GM21528 (cell line): ENCODE data around the gene CCNL1.
A peak's percentile ranks its signal among the peaks of the same experiment; 100 is the strongest.
"Not testable (repeated sequence)": the region's sequence is repeated elsewhere in the genome, so short reads cannot be mapped to it uniquely, and the experiment has no call there.

Experiments used
- ATAC-seq: cut with Tn5 transposase; IDR thresholded peaks from one replicate; pipeline ENCODE4 v1.9.1; 2021; ENCODE audit warnings: mild to moderate bottlenecking, moderate library complexity; ENCODE audit not compliant: unreplicated experiment, low FRiP score

The CCNL1 gene

DNA sequence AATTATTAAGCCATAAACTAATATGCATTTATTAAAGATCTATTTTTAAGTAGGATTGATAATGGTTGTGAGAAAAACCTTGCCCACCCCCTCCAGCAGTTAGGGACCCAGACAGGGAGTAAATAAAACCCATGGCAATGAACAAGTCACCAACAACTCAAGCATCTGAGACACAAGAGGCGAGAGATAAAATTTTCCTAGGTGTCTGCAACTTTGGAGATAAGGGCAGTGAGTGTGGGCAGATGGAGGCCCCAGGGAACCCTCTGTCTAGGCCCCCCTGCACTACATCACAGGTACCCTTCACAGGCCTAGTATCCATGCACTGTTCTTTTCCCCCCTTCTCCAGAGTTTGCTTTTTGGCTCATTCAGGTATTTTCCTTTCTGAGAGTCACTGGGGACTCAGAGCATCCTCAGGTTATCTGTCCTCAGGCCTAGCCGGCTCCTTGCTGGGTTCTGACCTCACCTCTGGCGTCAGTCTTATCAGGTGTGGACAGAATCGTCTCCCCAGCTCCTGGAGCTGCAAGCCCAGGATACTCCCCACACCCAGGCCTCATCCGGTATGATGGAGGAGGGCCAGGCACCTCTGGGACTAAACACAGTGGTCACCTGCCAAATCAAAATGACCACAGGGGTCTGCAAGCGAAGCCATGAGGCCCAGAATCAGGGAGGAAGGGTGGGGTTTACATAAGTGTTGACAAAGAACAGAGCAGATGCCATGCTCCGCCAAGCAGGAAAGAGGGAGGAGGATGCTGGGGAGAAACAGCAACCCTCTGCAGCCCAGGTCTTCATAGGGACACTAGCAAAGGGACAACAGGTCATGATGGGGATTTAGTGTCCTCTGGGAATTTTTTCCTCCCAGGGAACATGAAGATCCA lies 50.4 kb downstream of the CCNL1 start:
- no peak for ATAC-seq

DNA sequence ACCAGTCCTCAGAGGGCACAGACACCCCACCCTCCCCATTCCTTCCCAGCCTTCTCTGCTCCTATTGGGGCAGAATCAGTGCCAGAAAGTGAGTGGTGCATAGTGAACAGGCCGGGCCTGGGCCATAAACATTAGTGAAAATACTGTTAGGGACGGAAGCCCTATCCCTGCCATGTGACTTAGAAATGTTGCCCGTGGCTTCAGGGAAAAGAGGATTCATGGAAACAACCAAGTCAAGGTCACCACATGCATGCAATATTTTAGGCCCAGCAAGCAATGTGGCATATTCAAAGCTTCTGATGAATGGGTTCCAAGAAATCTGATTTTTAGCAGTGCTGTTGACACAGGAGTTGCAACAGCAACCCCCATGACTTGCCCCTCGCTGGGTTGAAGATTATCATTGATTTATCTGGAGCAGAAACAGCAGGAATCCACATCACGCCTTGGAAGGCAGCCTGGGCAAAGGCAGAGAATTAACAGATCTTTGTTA lies 52.3 kb downstream of the CCNL1 start:
- ATAC-seq: no peak

DNA sequence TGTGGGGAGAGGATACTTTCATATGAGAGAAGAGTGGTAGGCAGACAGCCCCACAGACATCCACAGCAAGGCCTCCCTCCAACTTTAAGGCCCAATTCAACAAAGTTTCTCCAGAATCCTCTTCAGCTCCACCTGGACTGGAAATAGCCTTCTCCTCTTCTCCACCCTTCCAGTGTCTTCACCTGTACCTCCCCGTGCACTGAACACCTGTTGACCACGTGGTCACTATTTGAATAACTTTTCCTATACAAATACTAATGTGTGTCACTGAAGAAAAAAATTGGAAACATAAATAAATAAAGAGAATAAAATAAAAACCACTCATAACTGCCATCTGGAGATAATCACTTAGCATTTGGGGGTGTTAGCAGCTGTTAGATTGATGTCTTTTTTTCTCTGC lies 52.9 kb downstream of the CCNL1 start:
- no peak for ATAC-seq

DNA sequence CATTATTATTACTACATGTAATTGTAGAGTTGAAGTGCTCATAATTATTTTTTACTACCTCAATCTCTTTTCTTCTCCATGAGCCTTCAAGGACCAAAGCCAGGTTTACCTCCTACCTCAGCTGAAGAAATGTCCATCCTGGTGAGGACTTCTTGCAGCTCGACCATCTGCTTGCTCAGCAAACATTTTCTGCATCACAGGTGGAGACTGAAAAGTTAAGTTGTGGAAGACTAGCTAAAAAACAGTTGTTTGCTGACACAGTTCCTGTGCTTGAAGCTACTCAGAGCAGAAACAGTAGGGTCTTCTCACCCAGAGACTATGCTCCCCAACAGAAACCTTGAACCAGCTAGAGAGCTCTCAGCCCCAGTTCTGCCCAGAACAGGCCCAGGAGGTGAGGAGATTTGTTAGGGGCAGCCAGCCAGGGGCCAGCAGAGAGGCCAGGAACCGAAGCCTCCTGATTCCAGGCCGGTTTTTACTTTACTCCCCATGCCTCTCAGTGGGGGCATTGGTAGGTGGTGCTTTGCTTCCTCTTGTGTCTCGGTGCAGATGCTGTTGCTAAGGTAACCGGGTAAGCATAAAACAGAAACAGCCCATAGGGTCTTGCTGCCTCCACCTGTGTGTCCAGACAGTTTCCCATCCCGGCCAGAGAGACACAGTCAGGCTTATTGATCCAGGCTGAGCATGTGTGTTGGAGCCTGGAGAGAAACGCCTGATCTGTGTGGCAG lies 54.9 kb downstream of the CCNL1 start:
- peak; percentile 46 for ATAC-seq

DNA sequence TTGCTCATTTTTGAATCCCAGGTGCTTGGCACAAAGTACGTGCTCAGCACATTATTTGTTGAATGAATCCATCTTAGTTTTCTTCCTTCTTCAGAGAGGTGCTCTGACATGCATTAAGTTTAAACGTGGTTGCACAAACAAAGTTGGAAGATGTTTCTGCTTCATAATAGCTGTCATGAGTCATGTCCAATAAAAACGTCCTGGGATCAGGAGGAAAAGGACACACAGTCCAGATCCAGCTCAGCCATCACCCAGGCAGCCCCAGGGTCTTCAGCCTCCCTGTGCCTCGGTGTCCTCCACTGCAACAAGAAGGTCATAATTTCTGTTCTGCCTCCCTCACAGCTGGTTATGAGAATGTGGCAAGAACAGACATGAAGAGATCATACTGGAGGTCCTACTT lies 55.4 kb downstream of the CCNL1 start:
- no peak for ATAC-seq

DNA sequence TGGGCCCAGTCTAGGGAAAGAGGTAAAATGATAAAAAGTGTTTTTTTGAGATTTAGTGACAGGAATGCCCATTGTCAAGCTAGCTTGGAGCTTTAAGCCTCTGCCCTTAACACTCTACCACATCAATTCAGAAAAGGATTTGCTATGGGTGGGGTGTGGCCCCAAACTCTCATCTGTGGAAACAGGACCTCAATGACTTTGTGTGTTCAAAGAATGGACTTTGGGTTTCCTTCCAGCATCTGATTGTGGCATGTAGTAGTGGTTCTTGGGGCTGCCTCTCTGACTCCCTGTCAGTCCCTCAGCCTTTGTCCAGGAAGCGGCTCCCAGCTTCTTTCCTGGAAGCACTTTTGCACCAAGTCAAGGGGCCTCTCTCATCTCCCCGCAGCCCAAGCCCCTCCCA lies 56.1 kb downstream of the CCNL1 start:
- no peak for ATAC-seq

DNA sequence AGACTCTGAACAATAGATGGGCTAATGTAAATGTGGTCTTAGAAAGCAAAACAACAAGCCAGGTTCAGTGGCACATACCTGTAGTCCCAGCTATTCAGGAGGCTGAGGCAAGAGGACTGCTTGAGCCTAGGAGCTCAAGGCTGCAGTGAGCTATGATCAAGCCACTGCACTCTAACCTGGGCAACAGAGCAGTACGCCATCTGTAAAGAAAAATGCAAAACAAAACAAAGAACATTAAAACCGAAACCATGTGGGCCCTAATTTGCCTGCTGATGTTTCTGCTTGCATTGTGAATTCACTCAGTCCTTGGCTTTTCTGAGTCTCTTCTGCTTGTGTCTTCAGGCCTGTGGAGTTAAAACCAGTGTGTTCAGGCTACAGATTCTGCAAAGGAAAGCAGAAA lies 56.7 kb downstream of the CCNL1 start:
- peak; percentile 88 for ATAC-seq

DNA sequence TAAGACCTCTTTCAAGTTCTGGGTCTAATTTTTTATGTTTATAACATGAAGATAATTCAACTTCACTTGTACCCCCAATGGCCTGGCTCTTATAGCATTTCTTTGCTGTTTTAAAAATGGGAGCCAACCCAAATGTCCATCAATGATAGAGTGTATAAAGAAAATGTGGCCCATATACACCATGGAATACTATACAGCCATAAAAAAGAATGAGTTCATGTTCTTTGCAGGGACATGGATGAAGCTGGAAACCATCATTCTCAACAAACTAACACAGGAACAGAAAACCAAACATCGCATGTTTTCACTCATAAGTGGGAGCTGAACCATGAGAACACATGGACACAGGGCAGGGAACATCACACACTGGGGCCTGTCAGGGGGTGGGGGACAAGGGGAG lies 57.4 kb downstream of the CCNL1 start:
- not testable (repeated sequence) for ATAC-seq

DNA sequence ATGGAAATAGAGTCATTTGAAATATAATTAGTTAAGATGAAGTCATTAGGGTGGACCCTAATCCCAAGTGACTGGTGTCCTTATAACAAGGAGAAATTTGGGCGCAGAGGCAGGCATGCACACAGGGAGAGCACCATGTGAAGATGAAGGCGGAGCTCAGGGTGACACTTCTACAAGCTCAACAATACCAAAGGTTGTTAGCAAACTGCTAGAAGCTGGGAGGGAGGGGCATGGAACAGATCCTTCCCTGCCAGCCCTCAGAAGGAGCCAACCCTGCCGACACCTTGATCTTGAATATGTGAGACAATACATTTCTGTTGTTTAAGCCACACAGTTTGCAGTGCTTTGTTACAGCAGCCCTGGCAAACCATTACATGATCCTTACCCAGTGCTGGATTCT lies 57.8 kb downstream of the CCNL1 start:
- ATAC-seq: no peak

DNA sequence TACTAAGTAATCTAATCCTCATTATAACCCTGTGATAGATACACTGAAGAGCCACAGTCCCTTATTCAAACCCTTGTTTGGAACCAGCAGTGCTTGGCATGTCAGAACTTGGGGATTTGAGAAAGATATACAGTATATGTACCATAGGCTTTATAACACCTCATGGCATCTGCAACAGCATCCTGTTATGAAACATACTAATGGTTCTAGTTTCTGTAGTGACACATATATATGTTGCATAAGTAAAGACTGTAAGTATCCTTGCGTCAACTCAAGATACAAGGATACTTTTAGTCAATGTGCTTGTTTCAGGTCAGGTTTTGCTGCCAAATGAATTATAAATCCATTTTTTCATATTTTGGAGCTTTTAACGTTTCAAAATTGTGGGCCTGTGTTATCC lies 58.5 kb downstream of the CCNL1 start:
- no peak for ATAC-seq

DNA sequence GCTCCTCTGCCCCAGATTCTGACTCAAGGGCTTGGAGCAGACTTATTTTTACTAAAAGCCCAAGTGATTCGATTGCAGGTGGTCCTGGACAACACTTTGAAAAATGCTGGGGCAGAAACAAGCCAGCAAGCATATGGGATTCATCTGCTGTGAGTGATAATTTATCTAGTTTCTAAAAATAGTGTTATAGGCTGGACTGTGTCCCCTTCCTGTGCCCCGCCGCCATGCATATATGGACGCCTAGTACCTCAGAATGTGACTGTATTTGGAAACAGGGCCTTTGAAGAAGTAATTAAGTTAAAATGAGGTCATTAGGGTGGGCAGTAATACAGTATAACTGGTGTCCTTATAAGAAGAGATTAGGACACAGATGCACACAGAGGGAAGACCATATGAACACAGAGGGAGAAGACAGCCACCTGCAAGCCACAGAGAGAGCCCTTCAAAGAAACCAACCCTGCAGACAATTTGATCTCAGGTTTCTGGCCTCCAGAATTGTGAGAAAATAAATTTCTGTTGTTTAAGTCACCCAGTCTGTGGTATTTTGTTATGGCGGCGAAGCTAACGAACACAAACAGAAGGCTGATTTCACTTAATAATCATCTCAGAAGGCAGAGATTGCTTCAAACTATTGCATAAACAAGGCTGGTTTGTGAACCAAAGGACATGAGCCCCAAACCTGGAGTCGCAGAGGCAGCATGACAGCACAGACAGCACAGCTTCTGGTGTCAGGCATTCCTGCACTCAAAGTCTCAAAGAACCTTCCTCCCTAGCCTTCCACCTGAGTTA lies 59.1 kb downstream of the CCNL1 start:
- no peak for ATAC-seq

DNA sequence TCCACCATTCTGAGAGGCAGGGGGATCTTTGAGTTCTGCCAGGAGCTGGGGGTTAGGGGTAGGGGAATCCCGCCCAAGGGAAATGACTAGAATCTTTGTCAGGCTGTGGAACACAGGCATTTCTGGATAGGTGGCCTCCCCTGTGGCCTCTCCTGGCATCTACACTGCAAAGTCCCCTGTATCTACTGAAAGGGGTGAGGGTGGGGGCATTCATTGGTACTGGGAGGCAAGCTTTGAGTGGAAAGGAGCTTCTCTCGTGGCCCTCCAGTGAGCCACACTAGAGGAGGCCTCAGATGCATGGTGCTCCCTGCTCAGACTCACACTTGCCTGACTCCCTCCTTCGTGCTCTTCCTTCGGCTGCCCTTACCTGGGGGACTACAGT lies 59.9 kb downstream of the CCNL1 start:
- no peak for ATAC-seq

DNA sequence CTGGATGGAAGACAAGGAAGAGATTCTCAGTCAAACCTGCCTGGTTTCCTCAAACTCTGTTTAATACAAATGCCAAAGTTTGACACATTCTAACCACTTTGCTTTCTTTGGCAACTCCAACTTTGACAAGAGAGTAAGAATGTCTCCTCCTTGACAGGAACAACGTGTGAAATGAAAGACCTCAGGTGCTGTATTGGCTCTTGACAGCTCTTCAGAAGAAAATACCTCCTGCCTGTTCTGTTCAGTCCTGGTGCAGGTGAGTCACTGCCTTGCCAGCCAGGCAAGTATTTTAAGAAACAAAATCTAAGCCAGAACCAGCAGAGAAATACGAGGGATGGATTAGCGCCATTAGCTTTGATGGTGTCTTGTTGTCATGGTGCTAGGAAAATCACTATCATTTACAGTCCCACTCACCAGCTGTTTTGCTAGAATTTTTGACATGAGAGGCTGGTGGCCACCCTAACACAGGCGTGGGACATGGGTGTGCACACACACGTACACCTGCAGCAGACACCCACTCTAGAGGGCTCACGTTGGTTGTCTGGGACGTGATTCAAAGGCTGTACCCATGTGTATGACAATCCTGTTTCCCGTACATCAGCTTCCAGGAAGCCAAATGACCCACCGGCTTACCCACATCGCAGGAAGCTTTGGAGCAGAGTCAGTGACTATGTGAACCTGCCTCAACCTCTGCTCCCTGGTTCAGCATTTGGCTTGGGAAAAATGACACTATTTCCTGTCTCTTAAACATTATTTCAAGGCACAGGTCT lies 60.4 kb downstream of the CCNL1 start:
- ATAC-seq: no peak

DNA sequence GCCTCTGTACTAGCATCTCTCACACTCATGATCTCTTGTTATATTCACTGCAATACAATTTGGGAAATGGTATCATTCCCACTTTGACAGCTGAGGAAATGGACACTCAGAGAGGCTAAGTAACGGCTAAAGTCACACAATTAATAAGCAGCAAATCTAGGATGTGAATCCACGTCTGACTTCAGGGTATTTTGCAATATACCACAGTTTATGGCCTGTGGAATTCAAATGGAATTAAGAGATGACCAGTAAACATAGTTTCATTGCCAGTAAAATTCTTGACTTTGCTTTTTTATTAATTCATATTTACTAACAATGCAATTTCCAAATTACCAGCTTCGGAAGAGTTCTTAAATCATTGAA lies 61.1 kb downstream of the CCNL1 start:
- no peak for ATAC-seq

DNA sequence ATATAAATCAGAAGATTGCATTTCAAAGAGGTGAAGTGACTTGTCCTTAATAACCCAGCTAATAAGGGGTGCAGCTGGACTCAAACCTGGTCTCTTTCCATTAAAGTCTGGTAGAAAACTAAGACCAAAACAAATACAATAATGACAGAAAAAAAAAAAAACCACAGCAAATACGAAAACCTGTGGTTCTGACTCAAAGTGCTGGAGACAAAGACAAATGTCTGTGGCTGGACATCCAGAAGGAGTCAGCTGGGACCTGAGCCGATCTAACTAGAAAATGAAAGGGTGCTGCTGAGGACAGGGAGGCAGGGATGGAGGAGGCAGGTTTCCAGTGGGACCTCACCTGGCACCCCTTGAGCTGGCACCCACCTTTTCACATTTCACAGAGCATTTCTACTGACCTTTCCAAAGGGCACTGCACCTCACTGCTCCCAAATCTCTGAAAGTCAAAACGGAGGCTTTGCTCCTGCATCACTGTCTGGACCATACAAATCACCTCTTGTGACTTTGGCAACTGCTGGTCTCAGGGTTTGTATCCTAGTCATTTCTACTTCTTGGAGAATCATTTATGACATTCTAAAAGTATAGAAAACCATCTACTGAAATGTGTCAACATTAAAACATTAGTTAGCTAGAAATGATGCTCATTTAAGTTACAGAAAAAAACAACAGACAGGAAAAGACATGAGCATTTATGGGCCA lies 61.7 kb downstream of the CCNL1 start:
- ATAC-seq: no peak
